Gastroesophageal sphincter (tissue), 3 donors: ENCODE results near the gene HEATR5B.

Source experiments
- CTCF ChIP-seq, 4 experiments: fragments of 200-600 bp in 2 of 4; fragments of 450-650 bp in 2 of 4; sonication (generic) in 1 of 4; IDR thresholded peaks; one replicate each; pipeline ENCODE4 v1.5.1; 2017 to 2019; ENCODE audit warnings: antibody characterized with exemption in 4 of 4, mild to moderate bottlenecking in 2 of 4, moderate library complexity in 2 of 4
- POLR2A ChIP-seq, 2 donors: fragments of 450-650 bp; IDR thresholded peaks; one replicate each; pipeline ENCODE4 v1.6.1; 2017; ENCODE audit warnings: antibody characterized with exemption in 2 of 2, mild to moderate bottlenecking in 2 of 2, moderate library complexity in 1 of 2

GRCh38 chr2:36963734-36964133, 120.4 kb downstream of the HEATR5B start:
- TF ChIP-seq POLR2A (IDR thresholded peaks at IDR 0.05), result no peak
- TF ChIP-seq CTCF (IDR thresholded peaks at IDR 0.05), result no peak
